Activated T-helper 2 cell treated with anti-CD3 and anti-CD28 coated beads, Interferon-gamma antibody, Interleukin-2, Interleukin-4, amounts not matched to agents 10 μg/mL and 5 μg/mL and 100 μg/mL, durations not matched to agents 14 hours and 24 hours and 36 hours (primary cell): ENCODE results near the gene COX4I2. TPM values are rescaled to one million over a fixed set of nuclear protein-coding genes. Genes with fewer than 3 reads are reported as not detected.

ENCODE experiments used
- DNase-seq: peaks from one replicate; pipeline ENCODE4 v3.0.0; 2021; ENCODE audit warnings: low spot score
- H3K27ac Mint-ChIP-seq: one replicate; pipeline ENCODE4 v1.8.0; 2021; ENCODE audit warnings: mixed read lengths
- H3K27me3 Mint-ChIP-seq: one replicate; pipeline ENCODE4 v1.8.0; 2021; ENCODE audit warnings: low read depth, mixed read lengths
- H3K36me3 Mint-ChIP-seq: one replicate; pipeline ENCODE4 v1.8.0; 2021; ENCODE audit warnings: low read depth, mixed read lengths
- H3K4me1 Mint-ChIP-seq: one replicate; pipeline ENCODE4 v1.8.0; 2021; ENCODE audit warnings: low read depth, mixed read lengths
- H3K4me3 Mint-ChIP-seq: one replicate; pipeline ENCODE4 v1.8.0; 2021; ENCODE audit warnings: low read depth, mild to moderate bottlenecking, moderate library complexity, mixed read lengths
- H3K9me3 Mint-ChIP-seq: one replicate; pipeline ENCODE4 v1.8.0; 2021; ENCODE audit warnings: mixed read lengths
- intact Hi-C: fragments of 100-400 bp; cut with micrococcal nuclease; formaldehyde crosslinking; loops from one replicate; pipeline ENCODE4 v1.15.1; 2023
- total RNA-seq: library from RNA; stranded (reverse); gene quantifications from 2 replicates; pipeline ENCODE4 v1.2.3, GENCODE V29; 2022

COX4I2 gene
- total RNA-seq, 1 donor from 2014 or later = not detected

DNA sequence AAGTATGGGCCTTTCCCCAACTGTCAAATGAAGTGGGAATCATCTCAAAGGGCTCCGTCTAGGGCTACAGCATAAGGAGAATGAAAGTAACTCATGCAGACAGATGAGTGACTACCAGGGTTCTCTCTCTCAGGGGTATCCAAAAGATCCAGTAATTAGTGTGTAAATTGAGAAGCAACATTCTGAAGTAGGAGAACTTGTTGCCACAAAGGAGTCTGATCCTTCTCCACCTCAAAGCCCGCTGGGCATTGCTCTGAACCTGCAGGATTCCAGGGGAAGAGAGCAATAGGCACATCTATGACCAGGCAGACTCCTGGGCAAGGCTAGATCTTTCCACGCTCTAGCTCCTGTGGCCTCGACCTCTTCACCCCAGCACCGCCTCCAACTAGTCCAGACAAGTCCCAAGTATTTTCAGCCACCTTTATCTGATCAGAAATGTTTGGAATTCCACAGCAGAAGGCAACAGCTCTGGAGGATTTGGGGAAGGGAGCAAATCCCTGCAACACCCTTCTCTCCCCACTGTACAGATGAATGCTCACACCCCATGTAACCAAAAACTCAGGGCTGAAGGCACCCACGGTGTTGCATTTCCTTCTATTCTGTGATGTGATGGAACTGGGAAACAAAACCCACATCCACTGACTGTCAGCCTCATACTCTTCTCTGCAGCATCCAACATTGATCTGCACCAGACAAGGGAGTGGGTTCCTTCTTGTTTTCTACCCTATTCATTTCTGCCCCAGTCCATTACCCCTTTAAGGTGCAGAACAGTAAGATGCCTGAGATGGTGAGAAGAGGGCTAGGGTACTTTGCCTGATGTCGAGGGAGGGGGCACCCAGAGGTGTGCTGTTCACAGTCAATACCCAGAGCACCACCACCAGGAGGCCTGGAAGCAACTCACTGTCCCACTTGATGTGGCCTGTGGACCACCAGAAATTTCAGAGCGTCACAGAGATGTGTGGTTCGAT, 41.0 kb downstream of the COX4I2 start:
- H3K4me1 Mint-ChIP-seq = peaks cover 87% of the 10 kb centered on the region
- peaks cover 85% of the 10 kb centered on the region for H3K36me3 Mint-ChIP-seq
- intact Hi-C loops = no loop called here
- H3K9me3 Mint-ChIP-seq = no peaks in the 10 kb centered on the region
- DNase-seq = no peak
- H3K27ac Mint-ChIP-seq = peak overlapping the region; percentile 73
- peak overlapping the region; percentile 48 for H3K4me3 Mint-ChIP-seq
- no peaks in the 10 kb centered on the region for H3K27me3 Mint-ChIP-seq

DNA sequence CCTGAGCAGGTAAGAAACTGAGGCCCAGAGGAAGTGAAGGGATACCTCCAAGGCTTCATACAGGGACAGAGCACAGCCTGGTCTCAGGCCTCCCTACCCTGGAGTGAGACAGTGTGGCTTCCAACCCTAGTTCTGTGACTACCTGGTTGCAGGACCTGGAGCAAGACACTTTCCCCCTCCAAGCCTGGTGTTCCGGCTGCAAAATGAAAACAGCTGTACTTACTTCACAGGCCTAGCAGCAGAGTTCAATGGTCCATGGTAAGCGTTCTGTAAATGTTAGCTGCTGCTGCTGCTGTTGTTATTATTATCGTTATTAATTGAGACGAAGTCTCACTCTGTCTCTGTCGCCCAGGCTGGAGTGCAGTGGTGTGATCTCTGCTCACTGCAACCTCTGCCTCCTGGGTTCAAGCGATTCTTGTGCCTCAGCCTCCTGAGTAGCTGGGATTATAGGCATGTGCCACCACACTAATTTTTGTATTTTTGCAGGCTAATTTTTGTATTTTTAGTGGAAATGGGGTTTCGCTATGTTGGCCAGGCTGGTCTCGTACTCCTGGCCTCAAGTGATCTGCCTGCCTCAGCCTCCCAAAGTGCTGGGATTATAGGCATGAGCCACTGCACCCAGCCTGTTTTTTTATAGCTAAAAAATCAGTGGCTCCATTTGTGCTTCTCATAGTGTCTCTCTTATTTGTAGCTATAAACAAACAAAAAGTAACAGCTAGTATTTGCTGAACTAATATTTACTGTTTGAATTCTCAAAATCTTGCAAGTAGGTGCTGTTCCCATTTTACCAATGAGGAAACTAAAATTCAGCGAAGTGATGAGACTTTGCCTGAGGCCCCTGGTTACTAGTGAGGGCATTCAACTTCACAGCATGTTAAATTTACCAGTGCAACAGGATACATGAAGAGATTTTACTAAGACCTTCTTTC, 41.9 kb downstream of the COX4I2 start:
- intact Hi-C loops = no loop called here
- peaks cover 85% of the 10 kb centered on the region for H3K36me3 Mint-ChIP-seq

DNA sequence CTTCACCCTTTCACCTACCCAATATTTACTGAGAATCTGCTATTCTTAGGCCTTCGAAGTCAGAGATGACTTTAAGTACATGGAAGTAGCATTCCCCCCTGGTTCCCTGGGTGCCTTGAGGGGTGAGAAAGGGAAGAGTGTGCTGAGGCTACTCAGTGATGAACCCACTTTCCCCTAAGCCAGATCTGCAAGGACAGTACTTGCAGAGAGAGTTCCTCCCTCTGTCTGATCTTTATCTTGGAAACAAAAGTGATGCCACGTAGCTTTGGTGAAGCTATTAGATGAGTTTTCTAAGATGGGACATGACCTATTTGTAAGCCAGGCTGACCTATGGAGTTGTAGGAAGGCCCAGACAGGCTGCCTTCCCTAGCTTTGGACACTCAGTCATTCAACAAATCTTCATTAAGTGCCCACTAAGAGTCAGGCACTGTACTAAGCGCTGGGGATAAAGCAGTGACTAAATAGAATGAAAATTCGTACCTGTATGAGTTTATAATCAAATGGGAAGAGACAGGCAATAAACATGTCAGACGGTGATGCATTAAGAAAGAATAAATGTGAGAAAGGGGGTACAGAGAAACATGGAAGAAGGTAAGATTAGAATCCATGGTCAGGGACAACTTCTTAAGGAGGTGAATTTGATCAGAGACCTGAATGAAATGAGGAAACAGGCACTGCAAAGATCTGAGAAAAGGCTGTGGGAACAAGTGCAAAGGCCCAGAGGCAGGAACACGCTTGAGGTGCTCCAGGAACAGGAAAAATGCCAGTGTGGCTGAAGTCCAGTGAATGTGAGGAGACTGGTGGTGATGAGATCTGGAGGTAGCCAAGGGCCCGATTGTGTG, 42.8 kb downstream of the COX4I2 start:
- intact Hi-C loops = no loop called here
- Mint-ChIP-seq H3K27ac (peak overlapping the region; percentile 83), H3K9me3 (no peaks in the 10 kb centered on the region)

More for the DNA sequence above, 41.9 kb downstream of the COX4I2 start:
- H3K27ac Mint-ChIP-seq = peak overlapping the region; percentile 83
- peak overlapping the region; percentile 48 for H3K4me3 Mint-ChIP-seq
- no peaks in the 10 kb centered on the region for H3K9me3 Mint-ChIP-seq
- H3K4me1 Mint-ChIP-seq = peaks cover 87% of the 10 kb centered on the region
- H3K27me3 Mint-ChIP-seq = no peaks in the 10 kb centered on the region
- DNase-seq = no peak

DNA sequence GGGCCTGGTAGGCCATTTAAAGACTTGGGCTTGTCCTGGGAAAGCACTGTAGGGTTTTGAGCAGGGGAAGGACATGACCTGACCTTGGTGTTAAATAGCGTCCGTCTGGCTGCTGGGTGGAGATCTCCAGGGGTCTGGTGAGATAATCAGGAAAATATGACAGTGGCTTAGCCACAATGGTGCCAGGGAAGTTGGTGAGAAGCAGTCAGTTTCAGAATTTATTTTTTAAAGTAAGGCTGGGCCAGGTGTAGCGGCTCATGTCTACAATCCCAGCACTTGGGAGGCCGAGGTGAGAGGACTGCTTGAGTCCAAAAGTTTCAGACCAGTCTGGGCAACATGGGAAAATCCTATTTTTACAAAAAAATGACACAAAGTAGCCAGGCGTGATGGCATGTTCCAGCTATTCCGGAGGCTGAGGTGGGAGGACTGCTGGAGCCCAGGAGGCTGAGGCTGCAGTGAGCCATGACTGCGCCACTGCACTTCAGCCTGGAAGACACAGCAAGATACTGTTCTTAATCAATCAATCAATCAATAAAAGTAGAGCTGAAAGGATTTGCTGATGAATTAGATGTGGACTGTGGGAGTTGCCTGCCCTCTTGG, 43.5 kb downstream of the COX4I2 start:
- DNase-seq = no peak
- intact Hi-C loops = no loop called here
- H3K4me3 Mint-ChIP-seq = peak overlapping the region; percentile 2
- peak overlapping the region; percentile 83 for H3K27ac Mint-ChIP-seq
- H3K27me3 Mint-ChIP-seq = no peaks in the 10 kb centered on the region
- no peaks in the 10 kb centered on the region for H3K9me3 Mint-ChIP-seq
- peaks cover 87% of the 10 kb centered on the region for H3K4me1 Mint-ChIP-seq
- H3K36me3 Mint-ChIP-seq = peaks cover 86% of the 10 kb centered on the region

More for the DNA sequence above, 42.8 kb downstream of the COX4I2 start:
- no peak for DNase-seq
- Mint-ChIP-seq H3K4me1 (peaks cover 86% of the 10 kb centered on the region), H3K36me3 (peaks cover 86% of the 10 kb centered on the region), H3K27me3 (no peaks in the 10 kb centered on the region), H3K4me3 (peak overlapping the region; percentile 57)

DNA sequence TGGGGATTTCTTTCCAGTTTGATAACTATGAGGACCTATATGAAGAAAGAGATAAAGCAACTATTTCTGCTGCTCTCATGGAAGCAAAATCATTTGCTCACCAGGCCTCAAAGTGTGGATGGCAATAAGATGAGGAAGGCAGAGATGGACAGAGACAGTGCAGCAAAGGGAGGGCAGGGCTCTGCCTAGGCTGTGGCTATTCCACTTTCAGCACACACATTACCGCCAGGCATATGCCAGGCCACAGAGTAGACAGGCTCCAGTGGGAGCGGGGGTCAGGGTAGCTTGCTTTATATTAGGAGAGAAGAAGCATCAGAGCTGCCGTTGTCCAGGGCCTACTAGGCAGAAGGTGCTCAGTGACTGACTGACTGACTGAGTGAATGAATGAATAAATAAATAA, 44.1 kb downstream of the COX4I2 start:
- intact Hi-C loops = no loop called here
- Mint-ChIP-seq H3K36me3 (peaks cover 86% of the 10 kb centered on the region), H3K27ac (peak overlapping the region; percentile 83), H3K4me1 (peaks cover 86% of the 10 kb centered on the region), H3K9me3 (no peaks in the 10 kb centered on the region), H3K27me3 (no peaks in the 10 kb centered on the region), H3K4me3 (no peak overlapping the region)
- DNase-seq = no peak

DNA sequence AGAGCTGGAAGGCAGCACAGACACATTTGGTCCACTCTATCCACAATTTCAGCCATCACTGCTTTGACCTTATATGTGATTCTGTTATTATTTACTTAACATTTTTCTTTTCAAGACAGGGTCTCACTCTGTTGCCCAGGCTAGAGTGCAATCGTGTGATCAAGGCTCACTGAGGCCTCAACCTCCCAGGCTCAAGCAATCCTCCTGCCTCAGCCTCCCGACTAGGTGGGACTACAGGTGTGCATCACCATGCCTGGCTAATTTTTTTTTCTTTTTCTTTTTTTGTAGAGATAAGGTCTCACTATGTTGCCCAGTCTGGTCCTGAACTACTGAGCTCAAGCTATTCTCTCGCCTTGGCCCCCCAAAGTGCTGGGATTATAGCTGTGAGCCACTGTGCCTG, 44.6 kb downstream of the COX4I2 start:
- Mint-ChIP-seq H3K36me3 (peaks cover 88% of the 10 kb centered on the region), H3K9me3 (no peaks in the 10 kb centered on the region), H3K27me3 (no peaks in the 10 kb centered on the region), H3K4me3 (no peak overlapping the region), H3K27ac (peak overlapping the region; percentile 29), H3K4me1 (peaks cover 87% of the 10 kb centered on the region)
- DNase-seq = no peak
- intact Hi-C loops = no loop called here

DNA sequence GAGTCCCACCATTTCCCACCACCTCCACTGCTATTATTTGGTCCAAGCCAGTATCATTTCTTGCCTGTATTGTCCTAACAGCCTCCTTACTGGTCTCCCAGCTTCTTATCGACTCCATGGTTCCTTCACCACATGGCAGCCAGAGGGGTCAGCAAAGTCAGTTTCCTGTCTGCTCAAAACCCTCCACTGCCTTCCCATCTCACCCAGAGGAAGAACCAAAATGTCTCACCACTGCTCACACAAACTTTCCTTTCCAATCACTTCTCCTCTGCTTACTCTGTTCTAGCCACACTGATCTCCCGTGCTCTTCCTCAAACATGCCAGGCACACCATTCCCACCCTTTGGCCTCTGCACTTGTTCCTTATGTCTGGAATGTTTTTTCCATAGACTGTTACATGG, 45.2 kb downstream of the COX4I2 start:
- Mint-ChIP-seq H3K36me3 (peaks cover 88% of the 10 kb centered on the region), H3K4me3 (no peak overlapping the region)

DNA sequence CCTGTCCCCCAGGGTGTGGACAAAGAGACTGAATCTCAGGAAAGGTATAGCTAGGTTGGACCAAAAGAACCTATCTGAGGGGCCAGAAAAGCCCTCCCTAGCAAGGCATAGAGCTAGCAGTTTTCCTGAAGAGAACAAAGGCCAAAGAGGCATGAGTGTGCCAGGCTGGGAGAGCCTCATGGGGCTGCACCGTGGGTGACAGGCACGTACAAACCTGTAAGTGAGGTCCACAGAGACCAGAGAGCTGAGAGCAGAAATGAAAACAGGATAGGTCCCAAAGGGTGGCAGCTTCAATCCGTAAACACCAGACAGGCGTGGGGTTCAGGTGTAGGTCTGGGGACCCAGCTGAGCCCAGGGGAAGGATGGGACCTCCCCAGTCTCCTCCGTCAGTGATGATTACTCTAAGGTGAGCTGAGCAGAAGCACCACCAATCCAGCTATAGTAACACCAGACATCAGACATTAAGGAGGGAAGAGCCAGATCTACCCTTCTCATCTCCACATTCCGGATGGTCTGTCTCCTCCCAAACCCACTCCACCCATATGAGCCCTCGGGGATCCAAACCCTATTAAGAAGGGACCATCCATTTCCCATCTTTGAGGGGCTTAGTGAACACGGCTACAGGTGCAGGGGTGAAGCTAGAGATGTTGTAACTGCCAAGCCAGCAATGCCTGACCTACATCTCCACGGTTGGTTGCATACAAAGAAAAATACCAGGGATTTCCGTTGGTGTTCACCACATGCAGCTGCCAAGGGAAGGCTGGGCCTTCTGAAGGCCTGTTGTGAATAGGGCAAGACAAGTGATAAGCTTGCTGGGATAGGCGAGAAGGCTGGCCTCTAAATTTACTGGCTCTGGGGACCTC, 46.7 kb downstream of the COX4I2 start:
- peaks cover 76% of the 10 kb centered on the region for H3K4me1 Mint-ChIP-seq
- H3K27me3 Mint-ChIP-seq = no peaks in the 10 kb centered on the region
- peaks cover 88% of the 10 kb centered on the region for H3K36me3 Mint-ChIP-seq
- no peak overlapping the region for H3K4me3 Mint-ChIP-seq
- no peaks in the 10 kb centered on the region for H3K9me3 Mint-ChIP-seq
- no peak for DNase-seq
- intact Hi-C loops = no loop called here
- peak overlapping the region; percentile 82 for H3K27ac Mint-ChIP-seq

More for the DNA sequence above, 45.2 kb downstream of the COX4I2 start:
- DNase-seq = no peak
- intact Hi-C loops = no loop called here
- H3K27me3 Mint-ChIP-seq = no peaks in the 10 kb centered on the region
- peak overlapping the region; percentile 79 for H3K27ac Mint-ChIP-seq
- no peaks in the 10 kb centered on the region for H3K9me3 Mint-ChIP-seq
- H3K4me1 Mint-ChIP-seq = peaks cover 85% of the 10 kb centered on the region

DNA sequence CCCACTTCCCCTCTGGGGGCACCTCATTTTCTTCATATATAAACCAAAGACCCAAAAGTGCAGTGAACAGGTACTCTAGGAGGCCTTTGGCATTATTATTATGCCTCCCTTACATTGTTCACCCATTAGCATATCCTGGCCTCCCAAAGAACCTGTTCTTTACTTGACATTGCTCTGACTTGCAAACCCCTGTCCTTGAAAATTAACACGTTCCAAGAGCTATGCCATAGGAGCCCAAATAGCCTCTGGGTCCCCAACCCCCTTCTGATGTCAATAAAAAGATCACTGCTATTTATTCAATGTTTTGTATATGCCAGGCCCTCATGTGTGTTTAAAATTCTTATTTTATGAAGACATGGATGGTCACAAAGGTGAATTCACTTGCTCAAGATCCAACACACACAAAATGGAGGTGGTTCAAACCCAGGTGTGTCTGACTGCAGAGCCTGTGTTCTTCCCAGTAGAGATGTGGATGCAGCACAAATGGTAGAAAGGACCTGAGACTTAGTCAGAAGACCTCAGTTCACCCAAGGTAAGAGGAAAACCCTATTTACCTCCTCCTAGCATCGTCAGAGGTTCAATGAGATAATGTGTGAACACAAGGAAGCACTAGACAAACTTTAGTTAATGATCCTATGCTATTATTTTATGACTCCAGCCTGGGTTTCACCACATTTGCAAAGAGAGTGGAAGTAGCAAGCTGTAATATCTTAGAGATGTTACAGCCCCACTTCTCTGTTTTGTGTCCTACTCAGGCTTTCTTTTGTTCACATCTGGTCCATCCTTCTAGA, 48.3 kb downstream of the COX4I2 start:
- peaks cover 87% of the 10 kb centered on the region for H3K36me3 Mint-ChIP-seq

DNA sequence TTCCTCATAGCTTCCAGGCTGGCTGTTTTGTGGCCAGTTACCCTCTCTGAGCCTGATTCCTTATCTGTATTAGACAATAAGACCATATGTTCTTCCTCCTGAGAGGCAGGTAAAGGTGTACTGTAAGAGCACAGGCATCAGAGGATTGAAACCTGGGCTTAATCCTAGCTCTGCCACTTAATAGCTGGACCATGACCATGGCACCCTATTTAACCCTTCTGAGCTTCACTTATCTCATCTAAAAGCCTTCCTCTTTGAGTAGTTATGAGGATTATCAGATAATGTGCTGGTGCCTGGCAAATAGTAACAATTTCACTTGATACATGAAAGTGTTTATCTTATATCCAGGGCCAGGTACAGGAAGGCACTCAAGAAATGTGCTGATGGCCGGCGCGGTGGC, 50.1 kb downstream of the COX4I2 start:
- intact Hi-C loops = no loop called here
- H3K27me3 Mint-ChIP-seq = no peaks in the 10 kb centered on the region
- no peak for DNase-seq
- H3K4me3 Mint-ChIP-seq = no peak overlapping the region
- peaks cover 65% of the 10 kb centered on the region for H3K4me1 Mint-ChIP-seq
- H3K36me3 Mint-ChIP-seq = peaks cover 93% of the 10 kb centered on the region
- H3K27ac Mint-ChIP-seq = no peak overlapping the region
- H3K9me3 Mint-ChIP-seq = no peaks in the 10 kb centered on the region

More for the DNA sequence above, 48.3 kb downstream of the COX4I2 start:
- H3K9me3 Mint-ChIP-seq = no peaks in the 10 kb centered on the region
- H3K4me1 Mint-ChIP-seq = peaks cover 66% of the 10 kb centered on the region
- no peak overlapping the region for H3K4me3 Mint-ChIP-seq
- H3K27me3 Mint-ChIP-seq = no peaks in the 10 kb centered on the region
- intact Hi-C loops = no loop called here
- no peak for DNase-seq
- H3K27ac Mint-ChIP-seq = no peak overlapping the region

DNA sequence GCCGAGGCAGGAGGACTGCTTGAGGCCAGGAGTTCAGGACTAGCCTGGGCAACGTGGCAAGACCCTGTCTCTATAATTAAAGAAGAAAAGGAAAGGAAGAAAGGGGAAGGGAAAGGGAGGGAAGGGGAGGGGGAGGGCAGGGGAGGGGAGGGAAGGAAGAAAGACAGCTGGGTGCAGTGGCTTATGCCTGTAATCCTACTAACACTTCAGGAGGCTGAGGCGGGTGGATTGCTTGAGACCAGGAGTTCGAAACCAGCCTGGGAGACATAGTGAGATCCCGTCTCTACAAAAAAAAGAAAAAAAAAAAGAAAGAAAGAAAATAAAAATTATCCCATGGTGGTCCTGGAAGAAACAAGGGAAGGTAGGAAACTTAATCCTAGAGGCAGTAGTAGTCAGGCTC, 51.4 kb downstream of the COX4I2 start:
- no peaks in the 10 kb centered on the region for H3K27me3 Mint-ChIP-seq
- peaks cover 89% of the 10 kb centered on the region for H3K36me3 Mint-ChIP-seq
- intact Hi-C loops = no loop called here
- H3K4me3 Mint-ChIP-seq = no peak overlapping the region
- no peak for DNase-seq
- H3K4me1 Mint-ChIP-seq = peaks cover 57% of the 10 kb centered on the region
- H3K27ac Mint-ChIP-seq = peak overlapping the region; percentile 33
- H3K9me3 Mint-ChIP-seq = no peaks in the 10 kb centered on the region
